ENCODE results near the gene MYO1B.

MYO1B gene

DNA sequence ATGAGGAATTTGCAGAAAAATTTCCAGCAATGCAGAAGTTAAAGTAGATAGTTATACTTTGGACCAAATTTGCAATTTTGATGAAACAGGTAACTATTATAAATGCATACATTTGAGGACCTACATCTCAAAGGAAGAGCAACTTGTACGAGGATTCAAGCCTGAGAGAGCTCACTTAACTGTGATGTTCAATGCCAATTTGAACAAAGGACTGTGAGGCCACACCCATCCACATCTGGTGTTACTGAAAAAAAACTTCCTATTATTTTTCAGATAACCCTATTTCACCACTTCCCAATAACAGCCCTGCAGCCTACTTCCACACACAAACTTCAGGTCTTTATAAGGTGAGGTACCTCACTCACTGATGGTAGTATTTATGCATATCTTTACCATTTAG, 229.3 kb downstream of the MYO1B start:
- H3K4me2 ChIP-seq (ENCODE audit: low read length), result no peak overlapping the region
- H3K9me3 ChIP-seq (ENCODE audit: low read length), result no peaks in the 10 kb centered on the region
- TF ChIP-seq EZH2 (IDR thresholded peaks at IDR 0.05; ENCODE audit: borderline replicate concordance, low read length) (no peak), CTCF (IDR thresholded peaks at IDR 0.05; ENCODE audit: low read length) (no peak)
- H3K79me2 ChIP-seq (ENCODE audit: insufficient read depth, low read length), result no peaks in the 10 kb centered on the region
- H3K4me1 ChIP-seq (ENCODE audit: insufficient read depth, low read length, severe bottlenecking), result no peaks in the 10 kb centered on the region
- no peaks in the 10 kb centered on the region for H4K20me1 ChIP-seq (ENCODE audit: insufficient read depth, low read length)
- no peaks in the 10 kb centered on the region for H3K9me2 ChIP-seq (ENCODE audit: low read depth, low read length)
- H3K27ac ChIP-seq (ENCODE audit: low read depth, low read length, poor library complexity, severe bottlenecking), result no peak overlapping the region
- H2AFZ ChIP-seq (ENCODE audit: low read length), result no peak overlapping the region
- no peak overlapping the region for H3K9ac ChIP-seq (ENCODE audit: low read length)
- H3F3A ChIP-seq (ENCODE audit: insufficient read depth, low read length), result no peaks in the 10 kb centered on the region
- H3K4me3 ChIP-seq (ENCODE audit: low read depth, low read length, poor library complexity, severe bottlenecking), result no peak overlapping the region
- H3K36me3 ChIP-seq (ENCODE audit: insufficient read depth, low read length), result no peaks in the 10 kb centered on the region
- H3K27me3 ChIP-seq (ENCODE audit: insufficient read depth, low read length), result 0 out of 2 replicates have a peak, but pooled peaks cover 1% of the 10 kb centered on the region
